Astrocyte of the cerebellum (primary cell): ENCODE measurements around the gene TGM4.

Experiments
- DNase-seq: peaks from one replicate; pipeline ENCODE4 v3.0.0-alpha.2; 2011; ENCODE audit warnings: low read depth
- H3K4me3 ChIP-seq: 2 replicates; pipeline ENCODE4 v1.5.1; 2011; ENCODE audit warnings: mild to moderate bottlenecking, low read depth, low read length, moderate library complexity
- in situ Hi-C: cut with HindIII; loops from 2 replicates; pipeline ENCODE4 v1.10.0; 2017; ENCODE audit warnings: low sequenced_read_pairs
- TF ChIP-seq, protein P1 (sequence below): IDR thresholded peaks from 2 replicates; pipeline ENCODE4 v1.5.1; 2012; ENCODE audit warnings: low read length, low read depth, moderate library complexity, mild to moderate bottlenecking; ENCODE audit errors: missing control alignments

The TGM4 gene

DNA sequence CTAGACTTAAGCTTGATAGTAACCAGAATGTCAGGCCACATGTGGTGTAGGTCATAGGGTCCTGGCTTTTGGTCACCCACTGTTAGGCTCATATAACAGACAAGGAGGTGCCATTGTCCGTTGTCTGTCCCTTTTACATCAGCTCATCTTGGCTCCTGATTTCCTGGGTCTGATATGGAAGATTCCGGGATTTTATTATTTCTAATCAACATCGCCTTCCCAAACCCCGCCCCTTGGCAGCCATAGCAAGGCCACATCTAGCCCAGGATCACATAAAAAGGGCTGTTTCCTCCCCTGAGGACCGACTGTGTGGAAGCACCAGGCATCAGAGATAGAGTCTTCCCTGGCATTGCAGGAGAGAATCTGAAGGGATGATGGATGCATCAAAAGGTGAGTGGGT is at the start of gene TGM4:
Gene TGM4, plus strand, starts transcription at position 301 of the 400 bp plus-strand sequence. Its CDS starts 71 bp downstream, at position 372.
- in situ Hi-C loops = no loop called here
- TF ChIP-seq, protein P1, sequence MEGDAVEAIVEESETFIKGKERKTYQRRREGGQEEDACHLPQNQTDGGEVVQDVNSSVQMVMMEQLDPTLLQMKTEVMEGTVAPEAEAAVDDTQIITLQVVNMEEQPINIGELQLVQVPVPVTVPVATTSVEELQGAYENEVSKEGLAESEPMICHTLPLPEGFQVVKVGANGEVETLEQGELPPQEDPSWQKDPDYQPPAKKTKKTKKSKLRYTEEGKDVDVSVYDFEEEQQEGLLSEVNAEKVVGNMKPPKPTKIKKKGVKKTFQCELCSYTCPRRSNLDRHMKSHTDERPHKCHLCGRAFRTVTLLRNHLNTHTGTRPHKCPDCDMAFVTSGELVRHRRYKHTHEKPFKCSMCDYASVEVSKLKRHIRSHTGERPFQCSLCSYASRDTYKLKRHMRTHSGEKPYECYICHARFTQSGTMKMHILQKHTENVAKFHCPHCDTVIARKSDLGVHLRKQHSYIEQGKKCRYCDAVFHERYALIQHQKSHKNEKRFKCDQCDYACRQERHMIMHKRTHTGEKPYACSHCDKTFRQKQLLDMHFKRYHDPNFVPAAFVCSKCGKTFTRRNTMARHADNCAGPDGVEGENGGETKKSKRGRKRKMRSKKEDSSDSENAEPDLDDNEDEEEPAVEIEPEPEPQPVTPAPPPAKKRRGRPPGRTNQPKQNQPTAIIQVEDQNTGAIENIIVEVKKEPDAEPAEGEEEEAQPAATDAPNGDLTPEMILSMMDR = no peak
- no peak within 1 kb of the TSS for H3K4me3 ChIP-seq
- DNase-seq = no peak

DNA sequence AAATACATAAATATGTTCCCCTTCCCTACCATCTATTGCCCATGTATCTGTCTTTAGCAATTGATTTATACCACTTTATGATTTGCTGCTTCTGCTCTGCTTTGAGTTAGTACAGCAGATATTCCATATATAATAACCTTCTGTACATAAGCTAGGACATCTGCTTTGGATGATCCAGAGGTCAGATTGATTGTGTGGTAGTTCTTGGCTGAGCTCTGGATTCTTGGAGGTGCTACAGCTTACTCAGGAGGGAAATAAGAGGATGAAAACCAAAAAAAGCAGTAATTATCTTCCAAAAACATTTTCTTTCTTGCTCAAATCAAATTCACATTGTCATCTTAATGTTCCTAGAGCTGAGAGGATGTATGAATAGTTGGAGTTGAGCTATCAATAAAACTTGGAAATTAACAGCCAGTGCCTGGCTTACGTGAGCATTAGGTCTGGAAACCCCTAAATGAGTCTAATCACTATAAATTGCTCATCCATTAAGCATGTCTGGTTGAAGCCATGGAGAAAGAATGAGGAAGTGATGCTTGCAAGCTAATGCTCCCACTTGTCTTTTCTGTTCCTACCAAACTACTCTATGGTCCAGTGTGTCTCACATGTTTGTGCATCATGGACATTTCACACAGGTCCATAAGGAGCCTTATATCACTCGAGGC is 49.0 kb upstream of the TGM4 start:
- H3K4me3 ChIP-seq = no peak overlapping the region
- DNase-seq = no peak
- TF ChIP-seq, protein P1 = no peak
- in situ Hi-C loops = no loop called here

DNA sequence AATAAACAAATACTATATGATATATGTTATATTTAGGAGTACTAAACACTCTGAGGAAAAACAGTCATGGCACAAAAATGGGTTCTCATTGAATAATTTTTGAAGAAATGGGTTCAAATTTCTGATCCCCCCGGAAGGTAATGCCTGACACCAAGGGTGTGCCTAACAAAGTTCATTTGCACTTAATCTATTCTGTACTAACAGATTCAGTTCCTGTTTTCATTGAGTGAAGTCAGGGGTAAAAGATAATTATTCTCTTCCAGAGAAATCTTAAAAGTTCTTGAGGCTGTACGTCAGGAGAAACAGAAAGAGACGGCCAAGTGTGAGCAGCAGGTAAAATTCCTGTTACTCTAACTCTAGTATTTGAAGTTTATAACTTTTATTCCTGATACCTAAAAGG is 47.2 kb upstream of the TGM4 start:
- H3K4me3 ChIP-seq = no peak overlapping the region
- TF ChIP-seq, protein P1 = no peak
- in situ Hi-C loops = no loop called here
- DNase-seq = no peak

DNA sequence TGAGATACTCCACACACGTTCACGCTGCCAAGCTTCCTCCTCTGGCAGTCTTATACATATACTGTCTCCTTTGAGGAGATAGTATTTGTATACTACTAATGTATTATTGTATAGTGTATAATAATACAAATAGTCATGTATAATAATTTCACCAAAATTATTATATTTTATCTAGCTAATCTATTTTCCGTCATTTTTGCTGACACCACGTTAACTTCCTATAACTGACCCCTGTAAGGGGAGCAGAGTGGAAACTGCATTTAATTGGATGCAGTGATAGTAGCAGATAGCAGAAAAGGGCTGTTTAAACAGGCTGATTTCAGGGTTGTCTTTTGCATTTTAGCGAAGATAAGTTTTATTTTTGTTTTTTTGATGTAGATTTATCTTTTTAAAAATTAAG is 43.2 kb upstream of the TGM4 start:
- H3K4me3 ChIP-seq = no peak overlapping the region
- TF ChIP-seq, protein P1 = no peak
- DNase-seq = no peak
- in situ Hi-C loops = no loop called here

DNA sequence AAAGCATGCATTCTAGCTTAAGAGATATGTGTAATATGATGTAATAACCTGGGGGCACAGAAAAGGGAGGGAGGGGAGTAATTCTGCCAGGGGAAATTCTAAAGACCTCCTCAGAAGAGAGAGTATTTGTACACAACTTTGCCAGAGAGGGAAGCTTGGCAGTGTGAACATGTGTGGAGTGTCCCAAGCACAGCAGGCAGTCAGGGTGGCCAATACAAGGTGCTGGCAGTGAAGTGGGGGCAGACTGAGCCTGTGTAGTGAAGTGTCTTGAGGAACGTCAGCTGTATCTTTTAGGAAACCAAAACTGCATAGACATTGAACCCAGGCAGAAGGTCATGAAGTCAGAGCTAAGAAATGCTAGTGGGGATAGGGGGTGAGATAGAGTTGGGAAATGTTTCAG is 42.4 kb upstream of the TGM4 start:
- in situ Hi-C loops = no loop called here
- TF ChIP-seq, protein P1 = no peak
- no peak overlapping the region for H3K4me3 ChIP-seq
- DNase-seq = no peak

DNA sequence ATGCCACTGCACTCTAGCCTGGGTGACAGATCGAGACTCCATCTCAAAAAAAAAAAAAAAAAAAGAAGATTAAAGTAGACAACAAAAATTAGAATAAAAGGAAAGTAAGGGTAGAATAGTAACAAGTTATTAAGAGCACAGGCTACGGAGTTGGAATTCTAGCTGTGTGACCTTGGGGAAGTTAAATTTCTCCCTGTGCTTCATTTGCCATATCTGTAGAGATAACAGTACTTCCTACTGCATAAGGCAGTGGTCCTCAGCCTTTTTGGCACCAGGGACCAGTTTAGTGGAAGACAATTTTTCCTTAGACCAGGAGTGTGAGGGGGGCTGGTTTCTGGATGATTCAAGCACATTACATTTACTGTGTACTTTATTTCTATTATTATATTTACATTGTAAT is 41.4 kb upstream of the TGM4 start:
- in situ Hi-C loops = no loop called here
- no peak for DNase-seq
- no peak overlapping the region for H3K4me3 ChIP-seq
- TF ChIP-seq, protein P1 = no peak

DNA sequence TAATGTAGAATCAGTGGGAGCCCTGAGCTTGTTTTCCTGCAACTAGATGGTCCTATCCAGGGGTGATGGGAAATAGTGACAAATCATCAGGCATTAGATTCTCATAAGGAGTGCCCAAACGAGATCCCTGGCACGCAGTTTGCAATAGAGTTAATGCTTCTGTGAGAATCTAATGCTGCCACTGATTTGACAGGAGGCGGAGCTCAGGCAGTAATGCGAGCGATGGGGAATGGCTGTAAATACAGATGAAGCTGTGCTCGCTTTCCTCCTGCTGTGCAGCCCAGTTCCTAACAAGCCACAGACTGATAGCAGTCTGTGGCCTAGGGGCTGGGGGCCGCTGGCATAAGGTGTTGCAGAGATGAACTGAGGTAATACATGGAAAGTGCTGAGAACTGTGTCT is 41.0 kb upstream of the TGM4 start:
- no peak for DNase-seq
- in situ Hi-C loops = no loop called here
- H3K4me3 ChIP-seq = no peak overlapping the region
- TF ChIP-seq, protein P1 = no peak
